Ovary (tissue), 3 donors: ENCODE measurements around the gene HK3.

Experiments
- CTCF ChIP-seq, 3 donors: fragments of 450-650 bp in 2 of 3; fragments of 200-600 bp in 1 of 3; IDR thresholded peaks; one replicate each; pipeline versions ENCODE4 v1.5.1 to v1.8.0; 2016 to 2022; ENCODE audit warnings: antibody characterized with exemption in 3 of 3, mild to moderate bottlenecking in 1 of 3
- POLR2A ChIP-seq: fragments of 450-650 bp; IDR thresholded peaks from one replicate; pipeline ENCODE4 v1.6.1; 2017; ENCODE audit warnings: antibody characterized with exemption, mild to moderate bottlenecking, moderate library complexity
- donor health status: DM: no; HTN: no; CAD: no.

- no peak for TF ChIP-seq CTCF (IDR thresholded peaks at IDR 0.05)
- TF ChIP-seq POLR2A: no peak
Measured at GRCh38 chr5:176897263-176897662, 1.9 kb downstream of the HK3 start.
